ENCODE results near the gene PRKAR1B.
"Not testable (repeated sequence)": the region's sequence is repeated elsewhere in the genome, so short reads cannot be mapped to it uniquely, and the experiment has no call there.

The PRKAR1B gene

DNA sequence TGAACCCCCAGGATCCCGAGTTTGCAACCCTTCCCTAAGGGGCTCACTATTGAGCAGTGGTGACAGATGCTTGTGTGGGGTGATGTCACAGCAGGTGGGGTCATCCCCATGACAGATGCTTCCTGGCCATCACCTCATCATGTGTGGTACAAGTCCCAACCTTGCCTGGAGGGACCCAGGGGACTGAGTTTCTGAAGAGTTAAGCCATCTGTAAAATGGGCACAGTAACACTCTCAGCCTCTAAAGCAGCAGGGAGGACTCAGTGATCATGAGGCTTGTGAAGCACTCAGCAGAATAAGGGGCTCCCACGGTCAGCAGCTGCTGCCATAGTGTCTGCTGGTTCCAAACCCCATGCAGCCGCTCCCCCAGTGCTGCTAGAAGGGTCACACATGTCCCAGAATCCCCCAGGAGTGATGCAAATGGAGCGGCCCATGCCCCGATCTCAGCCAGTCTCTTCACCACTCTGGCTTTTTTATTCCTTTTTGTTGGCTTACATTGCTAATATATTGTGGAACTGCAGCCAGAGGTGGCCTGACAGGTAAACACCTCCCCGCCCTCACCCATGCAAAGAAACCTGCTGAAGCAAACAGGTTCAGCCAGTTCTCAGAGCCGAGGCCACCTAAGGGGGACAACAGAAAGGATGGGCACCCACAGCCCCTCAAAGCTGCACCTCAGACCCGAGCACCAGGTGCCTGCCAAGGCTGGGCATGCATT lies 105.4 kb downstream of the PRKAR1B start:
- no peak for DNase-seq (ENCODE audit: low read depth)

GRCh38 chr7:620885-621284 lies 106.2 kb downstream of the PRKAR1B start:
- DNase-seq (ENCODE audit: low read depth), result no peak

- no peak for DNase-seq (ENCODE audit: low read depth)
Measured at GRCh38 chr7:620056-620455, 107.0 kb downstream of the PRKAR1B start.

- no peak for DNase-seq (ENCODE audit: low read depth)
Measured at GRCh38 chr7:619368-619840, 107.7 kb downstream of the PRKAR1B start.

- DNase-seq (ENCODE audit: low read depth), result no peak
Measured at GRCh38 chr7:618539-619367, 108.3 kb downstream of the PRKAR1B start.

DNA sequence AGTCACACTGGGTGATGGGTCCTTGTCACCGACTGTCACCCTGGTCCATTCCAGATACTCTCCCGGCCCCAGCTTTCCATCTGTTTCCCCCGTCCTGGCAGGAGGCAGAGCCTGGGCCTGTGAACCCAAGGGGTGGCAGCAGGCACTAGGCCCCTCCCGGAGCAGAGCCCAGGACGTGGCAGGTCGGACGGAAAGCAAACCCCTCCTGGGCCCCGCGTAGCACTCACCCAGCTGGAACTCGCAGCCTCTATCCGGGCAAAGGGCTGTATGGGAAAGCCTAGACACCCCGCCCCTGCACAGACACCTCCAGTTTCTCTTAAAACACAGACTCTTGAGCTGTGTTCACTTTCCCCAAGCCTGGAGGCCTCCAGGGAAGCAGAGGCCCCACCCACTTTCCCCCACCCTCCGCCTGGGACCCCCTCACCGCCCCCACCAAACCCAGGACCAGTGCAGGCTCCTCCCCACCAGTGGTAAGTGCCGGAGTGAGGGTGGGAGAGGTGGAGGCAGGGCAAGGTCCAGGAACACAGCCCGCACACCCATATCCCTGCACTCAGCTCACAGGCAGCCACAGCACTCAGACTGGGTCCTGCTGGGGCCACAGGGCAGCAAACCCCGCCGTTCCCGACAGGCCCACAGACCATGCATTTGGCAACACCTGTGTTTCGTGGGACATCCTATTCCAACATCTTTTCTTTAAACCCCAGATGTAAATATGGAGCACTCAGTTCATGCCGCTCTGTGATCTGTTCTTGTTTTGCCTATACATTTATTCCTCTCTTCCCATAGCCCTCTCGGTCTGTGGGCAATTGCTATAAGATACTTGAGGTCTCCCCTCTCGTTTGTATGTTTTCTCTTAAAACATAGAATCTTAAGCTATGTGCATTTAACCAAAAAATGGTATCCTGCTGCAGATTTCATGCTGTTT lies 109.2 kb downstream of the PRKAR1B start:
- DNase-seq (ENCODE audit: low read depth), result no peak

DNA sequence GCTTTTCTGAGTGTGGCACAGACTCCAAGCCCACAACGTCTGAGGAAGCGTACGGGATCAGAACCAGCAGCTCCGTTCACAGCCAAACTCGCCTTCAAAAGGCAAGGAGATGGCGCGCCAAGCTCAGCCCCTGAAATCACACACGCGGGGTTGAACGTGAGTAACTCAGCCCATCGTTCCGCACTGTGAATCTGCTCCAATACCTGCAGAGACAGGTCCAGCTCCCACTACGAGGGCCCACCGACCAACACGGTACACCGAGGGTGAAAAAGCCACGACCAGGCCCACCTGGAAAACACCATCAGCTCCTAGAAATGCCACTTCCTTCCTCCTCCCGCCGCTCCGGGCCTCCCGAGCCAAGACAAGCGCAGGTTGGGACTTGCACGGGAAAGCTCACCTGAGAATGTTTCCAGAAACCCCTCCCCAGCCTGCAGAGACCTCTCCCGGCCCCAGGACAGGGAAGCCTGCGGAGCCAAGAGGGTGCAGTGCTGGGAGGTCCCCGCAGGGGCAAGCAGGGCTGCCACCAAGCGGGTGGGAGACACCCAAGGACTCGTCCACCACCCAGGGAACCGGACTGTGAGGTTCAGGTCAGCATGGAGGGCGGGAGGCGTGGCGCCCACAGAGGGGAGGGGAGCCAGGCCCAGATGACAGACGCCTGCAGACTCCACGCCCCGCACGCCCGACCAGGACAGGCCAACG lies 113.5 kb downstream of the PRKAR1B start:
- no peak for DNase-seq (ENCODE audit: low read depth)

- not testable (repeated sequence) for DNase-seq (ENCODE audit: low read depth)
Measured at GRCh38 chr7:611837-612236, 115.2 kb downstream of the PRKAR1B start.

GRCh38 chr7:611281-611810 lies 115.7 kb downstream of the PRKAR1B start:
- DNase-seq (ENCODE audit: low read depth), result no peak

- DNase-seq (ENCODE audit: low read depth), result no peak
Measured at GRCh38 chr7:610531-611280, 116.4 kb downstream of the PRKAR1B start.

- DNase-seq (ENCODE audit: low read depth), result no peak
Measured at GRCh38 chr7:610141-610530, 116.9 kb downstream of the PRKAR1B start.

GRCh38 chr7:609365-609764 lies 117.7 kb downstream of the PRKAR1B start:
- DNase-seq (ENCODE audit: low read depth), result no peak

DNA sequence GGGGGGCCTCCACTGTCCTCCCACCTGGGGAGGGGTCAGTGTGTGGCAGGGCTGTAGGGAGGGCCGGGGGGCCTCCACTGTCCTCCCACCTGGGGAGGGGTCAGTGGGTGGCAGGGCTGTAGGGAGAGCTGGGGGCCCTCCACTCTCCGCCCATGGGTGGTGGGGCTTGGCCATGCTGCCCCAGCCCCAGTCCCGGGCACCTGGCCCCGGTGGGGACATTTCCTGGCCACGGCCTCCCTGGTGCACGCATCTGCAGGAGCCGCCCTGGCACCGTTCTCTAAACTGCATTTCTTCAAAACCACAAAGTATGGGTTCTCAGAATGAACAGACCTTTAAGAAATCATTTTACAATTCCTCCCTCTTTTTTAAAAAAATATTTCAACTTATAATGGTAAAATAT lies 118.1 kb downstream of the PRKAR1B start:
- no peak for DNase-seq (ENCODE audit: low read depth)

GRCh38 chr7:608361-608760 lies 118.7 kb downstream of the PRKAR1B start:
- DNase-seq (ENCODE audit: low read depth), result no peak

DNA sequence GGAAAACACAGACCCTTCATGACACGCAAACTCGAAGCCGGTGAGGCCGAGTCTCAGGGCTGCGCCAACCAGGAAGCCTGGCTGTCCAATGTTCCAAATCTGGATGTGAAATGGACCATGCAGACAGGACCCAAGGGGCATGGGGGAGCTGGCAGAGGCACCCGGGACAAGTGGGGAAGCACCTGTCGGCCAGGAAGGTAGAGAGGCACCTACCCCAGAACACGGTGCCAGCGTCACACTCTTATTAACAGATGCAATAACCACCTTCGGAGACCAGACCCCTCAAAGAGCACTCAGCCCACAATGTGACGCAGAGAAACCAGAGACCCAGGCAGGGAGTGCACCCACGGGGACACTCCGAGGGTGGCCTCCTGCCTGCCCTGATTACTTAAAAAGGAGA lies 119.1 kb downstream of the PRKAR1B start:
- no peak for DNase-seq (ENCODE audit: low read depth)

- no peak for DNase-seq (ENCODE audit: low read depth)
Measured at GRCh38 chr7:605661-606450, 121.2 kb downstream of the PRKAR1B start.

DNA sequence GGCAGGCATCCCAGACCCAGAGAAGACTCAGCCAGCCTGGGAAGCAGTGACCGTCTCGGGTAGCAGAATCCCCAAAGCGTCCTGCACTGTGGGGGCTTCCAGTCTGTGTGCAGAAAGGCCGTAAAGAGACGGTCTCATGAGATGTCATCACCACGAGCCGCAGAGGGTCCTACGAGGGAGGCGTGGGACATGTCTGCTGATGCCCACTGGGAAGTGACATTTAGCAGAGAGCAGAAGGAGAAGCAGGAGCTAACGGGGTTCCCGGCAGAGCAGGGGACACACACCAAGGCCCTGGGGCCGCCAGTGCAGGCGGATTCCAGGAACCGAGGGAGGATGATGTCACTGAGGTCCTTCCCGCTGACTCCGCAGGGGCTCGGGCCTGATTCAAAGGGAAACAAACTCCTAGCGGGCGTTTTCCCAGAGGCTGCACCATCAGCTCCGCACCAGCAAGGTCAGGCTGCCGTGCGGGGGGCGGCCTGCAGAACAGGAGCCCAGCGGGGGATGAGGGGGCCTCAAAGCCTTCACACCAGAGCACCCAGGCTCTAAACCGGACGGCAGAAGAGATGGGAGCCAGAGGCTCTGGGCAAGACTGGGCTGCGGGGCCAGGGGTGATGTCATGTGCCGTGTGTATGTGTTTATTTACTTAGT lies 122.1 kb downstream of the PRKAR1B start:
- DNase-seq (ENCODE audit: low read depth), result no peak

- peak; percentile 83 for DNase-seq (ENCODE audit: low read depth)
Measured at GRCh38 chr7:604001-604883, 122.8 kb downstream of the PRKAR1B start.
